ENCODE results near the gene SORBS2. TPM values are rescaled to one million over a fixed set of nuclear protein-coding genes. Genes with fewer than 3 reads are reported as not detected.

The SORBS2 gene
- total RNA-seq, 1 donor from 2014 or later, result not detected

DNA sequence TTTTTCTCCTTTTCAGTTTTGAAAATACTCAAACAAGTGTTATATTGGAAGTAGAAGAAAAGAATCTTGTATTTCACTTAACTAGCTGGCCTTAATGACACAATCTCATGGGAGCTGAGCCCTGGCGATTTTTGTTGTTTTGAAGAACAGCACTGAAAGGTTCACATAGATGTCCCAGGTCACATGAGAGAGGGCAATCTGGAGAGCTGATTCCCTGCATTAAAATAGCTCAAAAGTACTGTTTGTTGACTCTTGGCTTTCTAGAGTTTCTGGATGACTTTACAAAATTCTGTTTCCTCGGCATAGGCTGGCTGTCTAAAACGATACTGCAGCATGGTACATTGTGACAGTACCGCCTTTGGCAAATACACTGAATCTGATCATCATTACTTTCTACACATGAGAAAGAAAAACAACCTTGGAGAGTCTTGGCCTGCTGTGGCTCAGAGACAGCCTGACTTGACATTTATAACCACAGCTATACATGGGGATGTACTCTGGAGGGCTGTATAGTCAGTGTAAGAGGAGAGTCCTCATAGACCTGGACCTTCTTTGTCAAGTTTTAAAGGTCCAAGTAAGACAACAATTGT lies 156.9 kb downstream of the SORBS2 start:
- intact Hi-C loops (cut with micrococcal nuclease), result no loop called here
- ChIA-PET POLR2A (no interaction called here), CTCF (no interaction called here)
- Mint-ChIP-seq H3K4me1 (no peaks in the 10 kb centered on the region), H3K4me3 (no peak overlapping the region), H3K27me3 (peaks cover 6% of the 10 kb centered on the region), H3K36me3 (ENCODE audit: low read depth) (no peaks in the 10 kb centered on the region), H3K27ac (no peak overlapping the region), H3K9me3 (no peaks in the 10 kb centered on the region)
- DNase-seq, result no peak
- TF ChIP-seq, protein P1, sequence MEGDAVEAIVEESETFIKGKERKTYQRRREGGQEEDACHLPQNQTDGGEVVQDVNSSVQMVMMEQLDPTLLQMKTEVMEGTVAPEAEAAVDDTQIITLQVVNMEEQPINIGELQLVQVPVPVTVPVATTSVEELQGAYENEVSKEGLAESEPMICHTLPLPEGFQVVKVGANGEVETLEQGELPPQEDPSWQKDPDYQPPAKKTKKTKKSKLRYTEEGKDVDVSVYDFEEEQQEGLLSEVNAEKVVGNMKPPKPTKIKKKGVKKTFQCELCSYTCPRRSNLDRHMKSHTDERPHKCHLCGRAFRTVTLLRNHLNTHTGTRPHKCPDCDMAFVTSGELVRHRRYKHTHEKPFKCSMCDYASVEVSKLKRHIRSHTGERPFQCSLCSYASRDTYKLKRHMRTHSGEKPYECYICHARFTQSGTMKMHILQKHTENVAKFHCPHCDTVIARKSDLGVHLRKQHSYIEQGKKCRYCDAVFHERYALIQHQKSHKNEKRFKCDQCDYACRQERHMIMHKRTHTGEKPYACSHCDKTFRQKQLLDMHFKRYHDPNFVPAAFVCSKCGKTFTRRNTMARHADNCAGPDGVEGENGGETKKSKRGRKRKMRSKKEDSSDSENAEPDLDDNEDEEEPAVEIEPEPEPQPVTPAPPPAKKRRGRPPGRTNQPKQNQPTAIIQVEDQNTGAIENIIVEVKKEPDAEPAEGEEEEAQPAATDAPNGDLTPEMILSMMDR (IDR thresholded peaks at IDR 0.05), result no peak
- no peak for ATAC-seq (ENCODE audit: low read depth)

DNA sequence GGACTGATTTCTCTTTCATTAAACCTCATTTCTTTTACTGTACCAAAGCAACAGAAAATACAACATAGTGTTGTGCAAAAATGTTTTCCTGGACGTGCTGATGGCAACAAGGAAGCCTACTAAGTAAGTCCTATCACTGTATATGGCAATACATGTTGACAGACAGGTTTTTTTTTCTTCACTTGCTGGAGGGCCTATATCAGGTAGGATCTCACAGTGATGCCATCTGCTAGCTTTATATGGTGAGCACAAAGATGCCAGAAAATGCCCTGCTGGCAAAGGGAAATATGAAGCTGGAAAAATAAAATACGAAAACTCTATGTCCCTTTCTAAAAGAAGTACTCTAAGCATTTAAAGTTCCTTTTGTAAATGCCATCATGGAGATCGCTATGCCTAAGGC lies 157.7 kb downstream of the SORBS2 start:
- ATAC-seq (ENCODE audit: low read depth) (no peak), DNase-seq (no peak)
- Mint-ChIP-seq H3K27ac (no peak overlapping the region), H3K9me3 (no peaks in the 10 kb centered on the region), H3K27me3 (peaks cover 6% of the 10 kb centered on the region), H3K4me1 (no peaks in the 10 kb centered on the region), H3K4me3 (no peak overlapping the region), H3K36me3 (ENCODE audit: low read depth) (no peaks in the 10 kb centered on the region)
- ChIA-PET CTCF (no interaction called here), POLR2A (no interaction called here)
- TF ChIP-seq, protein P1 (IDR thresholded peaks at IDR 0.05), result no peak
- intact Hi-C loops (cut with micrococcal nuclease), result no loop called here

DNA sequence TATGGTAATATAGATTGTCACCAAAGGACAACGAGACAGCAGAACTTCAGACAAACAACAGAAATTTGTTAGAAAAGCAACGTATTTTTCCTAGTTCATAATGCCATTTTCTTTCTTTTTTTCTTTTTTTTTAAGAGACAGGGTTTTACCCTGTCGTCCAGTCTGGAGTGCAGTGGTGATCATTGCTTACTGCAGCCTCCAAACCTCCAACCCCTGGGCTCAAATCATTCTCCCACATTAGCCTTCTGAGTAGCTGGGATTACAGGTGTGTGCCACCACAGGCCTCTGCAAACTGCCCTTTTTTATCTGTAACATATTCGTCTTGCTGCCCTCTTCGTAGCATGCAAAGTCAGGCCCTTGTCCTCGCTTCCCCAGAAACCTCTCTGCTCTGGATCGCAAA lies 160.1 kb downstream of the SORBS2 start:
- no peak overlapping the region for H3K4me3 Mint-ChIP-seq
- CTCF ChIA-PET, result no interaction called here
- H3K9me3 Mint-ChIP-seq, result no peaks in the 10 kb centered on the region
- ATAC-seq (ENCODE audit: low read depth) (no peak), DNase-seq (no peak)
- no peak overlapping the region for H3K27ac Mint-ChIP-seq
- intact Hi-C loops (cut with micrococcal nuclease), result no loop called here
- TF ChIP-seq, protein P1 (IDR thresholded peaks at IDR 0.05), result no peak
- H3K27me3 Mint-ChIP-seq, result peaks cover 6% of the 10 kb centered on the region
- POLR2A ChIA-PET, result no interaction called here
- no peaks in the 10 kb centered on the region for H3K36me3 Mint-ChIP-seq (ENCODE audit: low read depth)
- H3K4me1 Mint-ChIP-seq, result no peaks in the 10 kb centered on the region

DNA sequence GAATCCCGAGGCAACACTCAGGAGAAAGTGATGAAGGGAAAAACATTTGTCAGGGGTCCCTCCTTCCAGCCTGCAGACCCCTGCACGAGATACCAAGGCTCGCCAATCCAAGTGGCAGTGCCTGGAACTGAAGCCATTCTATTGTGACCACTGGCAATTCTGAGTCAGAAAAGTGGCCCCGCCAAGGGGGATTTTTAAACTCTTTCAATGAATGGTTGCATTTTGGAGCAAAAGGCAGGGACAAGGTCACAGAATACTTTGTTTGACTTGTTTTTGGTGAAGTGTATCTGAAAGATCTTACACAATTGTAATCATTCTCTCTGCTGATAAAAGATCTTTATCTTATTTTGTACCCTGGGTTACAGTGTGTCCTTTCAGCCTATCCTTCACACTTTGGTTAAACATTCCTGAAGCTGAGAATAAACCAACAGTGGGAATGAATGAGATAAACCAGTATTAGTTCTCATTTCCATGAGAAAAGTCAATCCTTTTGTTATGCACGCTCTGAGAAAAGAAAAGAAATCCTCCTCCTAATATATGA lies 160.8 kb downstream of the SORBS2 start:
- H3K4me1 Mint-ChIP-seq, result no peaks in the 10 kb centered on the region
- H3K27ac Mint-ChIP-seq, result no peak overlapping the region
- TF ChIP-seq, protein P1 (IDR thresholded peaks at IDR 0.05), result no peak
- POLR2A ChIA-PET, result no interaction called here
- peaks cover 4% of the 10 kb centered on the region for H3K27me3 Mint-ChIP-seq
- H3K9me3 Mint-ChIP-seq, result no peaks in the 10 kb centered on the region
- CTCF ChIA-PET, result no interaction called here
- DNase-seq, result no peak
- H3K4me3 Mint-ChIP-seq, result no peak overlapping the region
- no peaks in the 10 kb centered on the region for H3K36me3 Mint-ChIP-seq (ENCODE audit: low read depth)
- intact Hi-C loops (cut with micrococcal nuclease), result no loop called here
- ATAC-seq (ENCODE audit: low read depth), result no peak

DNA sequence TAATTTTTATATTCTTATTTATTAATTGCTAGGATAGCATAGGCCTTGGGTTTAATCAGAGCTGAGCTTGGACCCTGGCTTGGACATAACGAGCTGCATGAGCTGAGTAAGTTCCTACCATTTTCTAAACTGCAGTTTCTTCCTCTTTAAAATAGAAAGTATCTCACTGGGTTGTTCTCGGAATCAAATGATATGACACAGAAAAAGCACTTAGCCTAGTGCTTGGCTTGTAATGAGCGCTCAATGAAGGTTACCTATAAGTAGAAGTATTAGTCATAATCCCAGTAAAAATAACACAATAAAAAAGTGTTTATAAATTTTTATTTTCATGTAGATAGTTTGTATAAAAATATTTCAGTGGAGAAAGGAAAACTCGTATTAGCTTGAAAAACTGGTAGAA lies 163.4 kb downstream of the SORBS2 start:
- DNase-seq (no peak), ATAC-seq (ENCODE audit: low read depth) (no peak)
- H3K9me3 Mint-ChIP-seq, result no peaks in the 10 kb centered on the region
- no peaks in the 10 kb centered on the region for H3K4me1 Mint-ChIP-seq
- H3K27me3 Mint-ChIP-seq, result peaks cover 4% of the 10 kb centered on the region
- TF ChIP-seq, protein P1 (IDR thresholded peaks at IDR 0.05), result no peak
- intact Hi-C loops (cut with micrococcal nuclease), result no loop called here
- CTCF ChIA-PET, result no interaction called here
- H3K27ac Mint-ChIP-seq, result no peak overlapping the region
- H3K4me3 Mint-ChIP-seq, result no peak overlapping the region
- H3K36me3 Mint-ChIP-seq (ENCODE audit: low read depth), result no peaks in the 10 kb centered on the region
- POLR2A ChIA-PET, result no interaction called here

Measured in activated B cell treated with CpG ODN at 0.5 μM for 24 hours (primary cell).